ENCODE measurements around the gene RPL37. TPM values are rescaled to one million over a fixed set of nuclear protein-coding genes. Genes with fewer than 3 reads are reported as not detected.

Gene RPL37
- total and polyA plus RNA-seq, 4 donors: 881 to 2,683 (median 1,270) TPM

- Histone ChIP-seq H3K9ac (ENCODE audit: insufficient read depth in 1 of 2, low read length in 2 of 2) (no peak overlapping the region), H3K36me3 (ENCODE audit: control insufficient read depth in 4 of 4, insufficient read depth in 4 of 4, low read length in 4 of 4) (peaks cover 34 to 63% (median 51%) of the 10 kb centered on the region in 4 donors), H3K4me3 (no peak overlapping the region), H3K27me3 (ENCODE audit: control insufficient read depth in 3 of 3, insufficient read depth in 3 of 3, low read length in 2 of 3) (no peaks in the 10 kb centered on the region), H3K9me3 (ENCODE audit: control insufficient read depth in 4 of 4, insufficient read depth in 3 of 4, low read length in 3 of 4) (no peaks in the 10 kb centered on the region), H3K27ac (ENCODE audit: low read depth in 1 of 2, low read length in 1 of 2) (no peak overlapping the region), H3K4me1 (ENCODE audit: control insufficient read depth in 5 of 5, insufficient read depth in 5 of 5, low read length in 5 of 5) (peaks cover 0 to 19% (median 6%) of the 10 kb centered on the region in 5 donors)
- no peak for TF ChIP-seq CTCF (IDR thresholded peaks at IDR 0.05; ENCODE audit: control extremely low read depth, extremely low read depth)
- ATAC-seq (ENCODE audit: insufficient read depth, low FRiP score): no peak
- WGBS, 2 donors: 91 to 98% methylated on average over 13 of the region's 13 CpGs
- no peak for DNase-seq
Measured at GRCh38 chr5:40829748-40830533, 5.1 kb downstream of the RPL37 start.

GRCh38 chr5:40828690-40829661, 6.0 kb downstream of the RPL37 start:
- H3K27ac ChIP-seq (ENCODE audit: low read depth in 1 of 2, low read length in 1 of 2): no peak overlapping the region
- peaks cover 34 to 59% (median 48%) of the 10 kb centered on the region in 4 donors for H3K36me3 ChIP-seq (ENCODE audit: control insufficient read depth in 4 of 4, insufficient read depth in 4 of 4, low read length in 4 of 4)
- no peak for TF ChIP-seq CTCF (IDR thresholded peaks at IDR 0.05; ENCODE audit: control extremely low read depth, extremely low read depth)
- H3K4me1 ChIP-seq (ENCODE audit: control insufficient read depth in 5 of 5, insufficient read depth in 5 of 5, low read length in 5 of 5): peaks cover 0 to 14% (median 6%) of the 10 kb centered on the region in 5 donors
- no peaks in the 10 kb centered on the region for H3K27me3 ChIP-seq (ENCODE audit: control insufficient read depth in 3 of 3, insufficient read depth in 3 of 3, low read length in 2 of 3)
- 96 to 97% methylated on average over 3 of the region's 3 CpGs for WGBS, 2 donors
- ATAC-seq (ENCODE audit: insufficient read depth, low FRiP score): no peak
- no peak overlapping the region for H3K9ac ChIP-seq (ENCODE audit: insufficient read depth in 1 of 2, low read length in 2 of 2)
- no peaks in the 10 kb centered on the region for H3K9me3 ChIP-seq (ENCODE audit: control insufficient read depth in 4 of 4, insufficient read depth in 3 of 4, low read length in 3 of 4)
- no peak overlapping the region for H3K4me3 ChIP-seq
- DNase-seq: no peak

GRCh38 chr5:40828021-40828631, 6.9 kb downstream of the RPL37 start:
- WGBS, 2 donors: 87 to 88% methylated on average over 3 of the region's 3 CpGs
- no peaks in the 10 kb centered on the region for H3K27me3 ChIP-seq (ENCODE audit: control insufficient read depth in 3 of 3, insufficient read depth in 3 of 3, low read length in 2 of 3)
- H3K9me3 ChIP-seq (ENCODE audit: control insufficient read depth in 4 of 4, insufficient read depth in 3 of 4, low read length in 3 of 4): no peaks in the 10 kb centered on the region
- no peak for TF ChIP-seq CTCF (IDR thresholded peaks at IDR 0.05; ENCODE audit: control extremely low read depth, extremely low read depth)
- H3K4me3 ChIP-seq: no peak overlapping the region
- ATAC-seq (ENCODE audit: insufficient read depth, low FRiP score) (no peak), DNase-seq (no peak)
- H3K4me1 ChIP-seq (ENCODE audit: control insufficient read depth in 5 of 5, insufficient read depth in 5 of 5, low read length in 5 of 5): peaks cover 0 to 6% (median under 1%) of the 10 kb centered on the region in 5 donors
- peaks cover 27 to 51% (median 45%) of the 10 kb centered on the region in 4 donors for H3K36me3 ChIP-seq (ENCODE audit: control insufficient read depth in 4 of 4, insufficient read depth in 4 of 4, low read length in 4 of 4)
- no peak overlapping the region for H3K27ac ChIP-seq (ENCODE audit: low read depth in 1 of 2, low read length in 1 of 2)
- H3K9ac ChIP-seq (ENCODE audit: insufficient read depth in 1 of 2, low read length in 2 of 2): no peak overlapping the region
